DND-41 (cell line): ENCODE measurements around the gene DSCAML1.

Experiments
- CTCF ChIP-seq: IDR thresholded peaks from 2 replicates; pipeline ENCODE4 v1.5.1; 2012; ENCODE audit warnings: borderline replicate concordance, low read length, moderate library complexity, mild to moderate bottlenecking; ENCODE audit not compliant: poor library complexity, severe bottlenecking; ENCODE audit errors: extremely low read depth
- EZH2 ChIP-seq: IDR thresholded peaks from 3 replicates; pipeline ENCODE4 v1.6.1; 2012; ENCODE audit warnings: borderline replicate concordance, low read depth, mild to moderate bottlenecking, moderate library complexity, low read length, inconsistent platforms; ENCODE audit not compliant: severe bottlenecking

GRCh38 chr11:117820071-117820470, 23.1 kb upstream of the DSCAML1 start:
- TF ChIP-seq CTCF (no peak), EZH2 (no peak)
